Activated CD4-positive, CD25-positive, alpha-beta regulatory T cell treated with anti-CD3 and anti-CD28 coated beads, Interleukin-2, amount 50 U/mL, for 16 hours (primary cell): ENCODE measurements around the gene STAMBPL1.

Experiments used
- DNase-seq: peaks from one replicate; pipeline ENCODE4 v3.0.0-alpha.2; 2020; ENCODE audit warnings: low read depth, low spot score

Gene STAMBPL1

GRCh38 chr10:88892222-88892967 lies 12.3 kb downstream of the STAMBPL1 start:
- DNase-seq, result no peak

GRCh38 chr10:88893611-88894010 lies 13.6 kb downstream of the STAMBPL1 start:
- DNase-seq, result no peak

- DNase-seq, result no peak
Measured at GRCh38 chr10:88895250-88895649, 15.2 kb downstream of the STAMBPL1 start.

GRCh38 chr10:88896372-88896993 lies 16.4 kb downstream of the STAMBPL1 start:
- no peak for DNase-seq

DNA sequence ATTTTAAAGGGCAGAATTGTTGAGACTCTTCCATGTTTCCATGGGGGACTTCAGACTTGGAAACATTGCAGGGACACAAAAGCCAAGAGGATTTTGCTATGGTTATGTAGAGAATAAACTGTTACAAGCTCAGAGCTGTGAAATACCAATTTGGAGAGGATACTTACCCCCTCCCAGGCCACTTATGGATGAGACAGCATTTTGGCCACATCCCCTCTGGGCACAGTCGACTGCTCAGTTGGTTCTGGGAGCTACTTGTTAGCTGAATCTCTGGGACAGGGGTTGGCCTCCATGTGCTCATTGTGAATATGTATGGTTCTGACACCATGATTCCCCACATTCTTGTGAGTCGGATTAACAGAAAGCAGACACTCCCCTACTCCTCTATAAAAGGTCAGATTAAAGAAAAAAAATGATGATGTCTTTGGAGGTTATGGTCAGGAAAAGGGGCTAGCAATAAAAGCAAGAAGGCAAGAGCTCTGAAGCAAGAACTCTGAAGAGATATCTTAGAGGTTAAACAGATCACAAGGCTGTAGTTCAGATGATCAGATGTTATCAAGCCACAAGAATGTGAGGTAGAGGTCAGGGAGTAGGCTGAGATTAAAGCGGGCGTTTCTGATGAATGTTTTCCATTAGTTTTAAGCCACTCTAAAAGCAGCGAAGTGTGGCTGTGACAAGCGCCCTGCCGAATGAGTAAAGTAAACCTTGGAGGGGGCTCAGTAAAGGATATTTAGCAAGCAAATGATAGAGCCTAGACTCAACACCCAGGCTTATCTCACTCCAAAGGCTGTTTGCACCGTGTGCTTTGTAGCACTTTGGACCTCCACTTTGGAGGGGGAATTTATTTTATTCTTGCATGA lies 17.2 kb downstream of the STAMBPL1 start:
- DNase-seq, result no peak

GRCh38 chr10:88898727-88899126 lies 18.7 kb downstream of the STAMBPL1 start:
- no peak for DNase-seq

DNA sequence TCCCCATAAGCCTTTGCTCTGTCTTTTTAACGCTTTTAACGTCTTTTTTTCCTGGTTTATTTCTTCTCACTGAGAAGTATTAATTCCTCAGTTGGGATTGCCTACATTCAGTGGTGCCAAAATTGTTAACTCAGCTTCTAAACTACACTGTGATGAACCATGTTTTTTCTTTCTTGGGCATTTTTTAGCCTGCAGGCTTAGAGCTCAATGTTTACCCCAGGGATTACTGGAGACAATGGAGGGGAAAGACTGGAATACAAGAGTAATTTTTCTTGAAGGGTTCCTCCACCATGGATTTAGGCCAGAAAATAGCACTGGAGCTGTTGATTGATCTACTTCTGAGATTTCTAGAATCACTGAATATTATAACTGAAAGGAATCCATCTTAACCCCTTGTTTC lies 19.8 kb downstream of the STAMBPL1 start:
- no peak for DNase-seq

DNA sequence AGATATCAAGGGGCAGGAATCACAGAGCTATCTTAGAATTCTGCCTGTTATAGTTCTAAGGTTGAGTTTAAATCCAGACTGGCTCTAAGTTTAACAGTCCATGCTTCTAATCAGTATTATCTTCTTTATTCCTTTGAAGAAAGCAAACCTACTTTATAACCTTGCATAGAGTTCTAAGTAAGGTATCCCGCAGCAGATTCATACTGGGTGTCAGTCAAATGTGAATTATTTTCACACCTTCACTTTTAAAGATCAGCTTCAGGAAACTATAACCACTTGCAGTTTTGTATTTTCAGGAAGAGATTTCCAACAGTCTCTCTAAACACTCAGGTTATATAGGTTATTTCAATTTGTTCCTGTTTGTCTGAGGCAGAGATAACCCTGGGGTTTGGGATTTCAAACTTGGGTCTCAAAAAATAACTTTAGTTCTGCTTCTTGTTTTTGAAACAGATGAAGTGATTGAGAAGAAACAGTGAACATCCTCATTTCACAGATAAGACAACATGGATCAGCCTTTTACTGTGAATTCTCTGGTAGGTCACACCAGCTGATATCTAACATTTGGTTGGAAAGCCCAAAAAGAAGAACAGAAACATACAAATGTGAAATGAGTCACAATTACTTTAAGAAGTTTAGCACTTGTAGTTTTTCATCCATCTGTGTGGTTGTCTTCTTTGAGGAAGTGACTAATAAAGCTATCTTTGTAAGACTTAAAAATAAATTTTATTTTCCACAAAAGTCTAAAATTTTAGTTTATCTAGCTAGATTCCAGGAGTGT lies 21.4 kb downstream of the STAMBPL1 start:
- no peak for DNase-seq

DNA sequence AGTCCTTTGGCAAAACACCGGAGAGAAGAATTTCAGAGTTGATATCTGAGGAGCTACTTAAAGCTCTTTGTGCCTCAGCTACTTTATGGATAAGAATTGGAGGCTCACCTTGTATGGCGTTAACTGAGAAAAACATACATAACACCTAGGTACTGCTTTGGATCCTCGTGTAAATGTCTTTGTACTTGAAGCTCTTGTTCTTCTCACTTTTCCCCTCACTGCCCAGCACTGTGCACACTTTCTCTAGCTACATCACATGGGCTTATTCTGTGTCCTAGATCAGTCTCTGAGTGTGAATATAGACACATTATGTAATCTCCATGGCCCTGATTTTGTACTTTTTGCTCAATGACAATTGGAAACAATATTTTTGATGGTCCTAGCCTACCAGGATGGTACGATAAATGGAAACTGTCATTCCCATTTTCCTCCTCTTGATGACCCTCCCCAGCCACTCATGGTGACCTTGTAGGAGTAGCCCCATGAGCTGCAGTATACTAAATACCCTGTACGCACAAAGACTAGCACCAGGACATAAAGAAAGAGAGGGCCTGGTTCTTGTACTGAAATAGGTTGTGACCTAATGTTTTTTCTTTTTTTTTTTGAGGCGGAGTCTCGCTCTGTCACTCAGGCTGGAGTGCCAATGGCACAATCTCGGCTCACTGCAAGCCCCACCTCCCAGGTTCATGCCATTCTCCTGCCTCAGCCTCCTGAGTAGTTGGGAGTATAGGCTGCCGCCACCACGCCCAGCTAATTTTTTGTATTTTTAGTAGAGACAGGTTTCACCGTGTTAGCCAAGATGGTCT lies 22.1 kb downstream of the STAMBPL1 start:
- no peak for DNase-seq

- DNase-seq, result no peak
Measured at GRCh38 chr10:88903715-88904114, 23.7 kb downstream of the STAMBPL1 start.

DNA sequence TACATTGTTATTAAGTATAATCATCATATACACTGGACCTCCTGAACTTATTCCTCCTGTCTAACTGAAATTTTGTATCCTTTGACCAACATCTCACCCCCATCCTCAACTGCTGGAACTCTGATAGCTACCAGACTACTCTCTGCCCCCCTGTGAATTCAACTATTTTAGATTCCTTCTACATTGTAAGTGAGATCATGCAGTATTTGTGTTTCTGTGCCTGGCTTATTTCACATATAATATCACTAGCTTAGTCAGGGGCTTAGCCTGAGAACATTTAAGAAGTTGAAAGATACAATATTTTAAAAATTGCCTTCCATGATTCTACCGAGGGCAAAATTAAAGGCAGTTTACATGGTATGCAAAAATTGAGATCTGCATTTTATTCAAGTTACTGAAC lies 26.9 kb downstream of the STAMBPL1 start:
- DNase-seq, result no peak

DNA sequence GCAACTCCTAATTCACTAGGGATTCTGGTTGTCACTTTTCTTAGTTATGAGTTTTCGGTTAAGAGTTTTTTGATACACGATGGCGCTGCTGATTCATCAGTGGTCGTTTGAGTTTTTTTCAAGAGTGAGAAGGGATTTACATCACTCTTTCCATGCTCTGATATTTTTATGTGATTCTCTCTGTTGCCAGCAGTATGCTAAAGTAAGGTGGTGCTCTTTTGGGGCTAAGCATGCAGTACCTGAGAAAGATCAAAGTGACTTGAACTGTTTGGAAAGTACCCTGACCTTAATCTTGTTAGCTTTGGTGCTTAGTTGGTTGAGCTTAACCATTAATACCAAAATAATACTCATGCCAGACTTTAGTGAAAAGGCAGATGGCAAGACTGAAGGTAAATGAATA lies 28.1 kb downstream of the STAMBPL1 start:
- DNase-seq, result no peak

GRCh38 chr10:88911116-88911515 lies 31.1 kb downstream of the STAMBPL1 start:
- DNase-seq, result no peak

DNA sequence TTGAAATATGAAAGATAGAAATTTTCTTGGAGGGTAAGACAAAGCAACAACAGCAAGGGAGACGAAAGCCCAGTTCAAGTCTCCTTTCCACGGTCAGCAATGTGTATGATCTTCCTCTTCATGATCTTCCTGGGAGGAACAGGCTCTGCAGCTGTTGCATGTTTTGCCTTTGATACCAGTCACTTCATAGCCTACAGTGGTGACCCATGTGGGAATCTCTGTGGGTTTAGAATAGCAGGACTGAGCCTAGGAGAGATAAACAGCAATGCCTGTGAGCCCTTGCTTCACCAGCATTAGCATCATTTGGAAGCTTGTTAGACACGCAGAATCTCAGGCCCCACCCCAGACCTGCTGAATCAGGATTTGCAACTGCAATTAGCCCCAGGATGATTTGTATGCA lies 31.8 kb downstream of the STAMBPL1 start:
- DNase-seq, result no peak

DNA sequence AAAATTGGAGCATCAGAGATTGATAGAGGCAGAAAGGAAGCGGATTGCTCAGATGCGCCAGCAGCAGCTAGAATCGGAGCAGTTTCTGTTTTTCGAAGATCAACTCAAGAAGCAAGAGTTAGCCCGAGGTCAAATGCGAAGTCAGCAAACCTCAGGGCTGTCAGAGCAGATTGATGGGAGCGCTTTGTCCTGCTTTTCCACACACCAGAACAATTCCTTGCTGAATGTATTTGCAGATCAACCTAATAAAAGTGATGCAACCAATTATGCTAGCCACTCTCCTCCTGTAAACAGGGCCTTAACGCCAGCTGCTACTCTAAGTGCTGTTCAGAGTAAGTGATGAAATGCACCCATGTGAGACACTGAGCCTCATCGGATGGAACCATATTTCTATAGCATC lies 33.1 kb downstream of the STAMBPL1 start:
- no peak for DNase-seq

GRCh38 chr10:88913788-88914187 lies 33.7 kb downstream of the STAMBPL1 start:
- no peak for DNase-seq

- no peak for DNase-seq
Measured at GRCh38 chr10:88915781-88916180, 35.7 kb downstream of the STAMBPL1 start.

DNA sequence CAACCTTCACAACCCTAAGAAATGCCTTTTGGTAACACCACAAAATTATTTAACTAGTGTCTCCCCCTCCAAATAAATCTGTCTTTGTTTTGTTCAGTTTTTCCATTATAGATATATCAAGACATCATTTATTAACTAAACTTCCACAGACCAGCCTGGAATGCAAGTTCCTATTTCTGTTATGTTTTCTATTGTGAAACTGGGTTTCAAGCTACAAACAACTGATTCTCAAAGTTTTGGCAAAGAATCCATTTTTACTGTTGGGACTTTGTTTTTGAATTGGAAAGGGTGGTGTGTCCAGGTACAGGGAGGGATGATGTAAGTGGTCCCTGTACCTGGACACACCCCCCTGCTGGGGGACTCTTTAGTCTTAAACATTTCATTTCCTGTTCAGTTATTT lies 36.2 kb downstream of the STAMBPL1 start:
- DNase-seq, result no peak

DNA sequence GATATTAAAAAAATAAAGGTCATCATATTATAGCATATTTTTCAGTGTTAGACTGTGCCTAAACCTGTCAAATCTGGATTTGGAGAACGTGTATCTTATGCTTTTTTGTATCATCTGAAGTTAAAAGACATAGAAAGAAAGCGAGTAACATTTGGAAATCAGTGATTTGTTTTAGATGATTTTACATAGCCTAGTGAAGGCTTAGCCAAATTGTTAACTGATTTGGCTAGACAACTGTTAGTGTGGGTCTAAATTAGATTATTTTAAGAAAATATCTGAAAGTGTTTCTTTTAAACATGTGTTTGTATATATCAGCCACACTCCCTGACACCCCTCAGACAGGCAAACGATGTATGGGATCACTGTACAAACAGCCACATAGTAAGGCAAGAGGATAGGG lies 36.9 kb downstream of the STAMBPL1 start:
- DNase-seq, result no peak

DNA sequence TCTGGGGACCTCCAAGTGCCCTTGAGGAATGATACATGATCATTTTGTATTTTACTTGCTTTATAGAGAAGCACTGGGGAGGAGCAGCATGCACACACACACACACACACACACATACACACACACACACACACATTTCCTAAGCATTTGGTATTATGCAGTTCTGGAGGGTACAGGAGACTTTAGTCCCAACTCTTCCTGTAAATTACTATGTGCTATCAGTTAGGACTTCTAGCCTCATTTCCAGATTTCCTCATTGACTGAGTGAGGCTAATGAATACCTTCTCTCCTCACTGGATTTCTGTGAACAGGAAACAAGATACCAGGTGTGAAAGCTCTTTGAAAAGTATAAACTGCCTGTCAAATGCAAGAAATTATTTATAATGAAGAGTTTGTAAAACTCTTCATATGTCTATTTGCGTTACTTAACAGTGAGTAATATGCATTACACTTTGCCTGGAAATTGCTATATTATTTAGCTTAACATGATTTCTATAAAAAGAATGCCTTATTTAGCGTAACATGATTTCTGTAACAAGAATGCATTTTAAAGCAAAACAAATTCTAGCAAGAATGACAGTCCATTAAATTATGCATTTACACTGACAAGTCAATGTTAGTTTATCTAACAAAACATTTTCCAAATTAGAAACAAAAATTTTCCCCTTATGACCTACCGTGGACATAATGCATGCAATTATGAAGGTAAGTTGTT lies 38.3 kb downstream of the STAMBPL1 start:
- DNase-seq, result no peak
